ENCODE data around the gene POLD3. TPM values are rescaled to one million over a fixed set of nuclear protein-coding genes. Genes with fewer than 3 reads are reported as not detected.
"Not testable (repeated sequence)": the region's sequence is repeated elsewhere in the genome, so short reads cannot be mapped to it uniquely, and the experiment has no call there.

The POLD3 gene
- total and polyA plus RNA-seq, 9 donors = 9.8 to 16.9 (median 13.7) TPM

DNA sequence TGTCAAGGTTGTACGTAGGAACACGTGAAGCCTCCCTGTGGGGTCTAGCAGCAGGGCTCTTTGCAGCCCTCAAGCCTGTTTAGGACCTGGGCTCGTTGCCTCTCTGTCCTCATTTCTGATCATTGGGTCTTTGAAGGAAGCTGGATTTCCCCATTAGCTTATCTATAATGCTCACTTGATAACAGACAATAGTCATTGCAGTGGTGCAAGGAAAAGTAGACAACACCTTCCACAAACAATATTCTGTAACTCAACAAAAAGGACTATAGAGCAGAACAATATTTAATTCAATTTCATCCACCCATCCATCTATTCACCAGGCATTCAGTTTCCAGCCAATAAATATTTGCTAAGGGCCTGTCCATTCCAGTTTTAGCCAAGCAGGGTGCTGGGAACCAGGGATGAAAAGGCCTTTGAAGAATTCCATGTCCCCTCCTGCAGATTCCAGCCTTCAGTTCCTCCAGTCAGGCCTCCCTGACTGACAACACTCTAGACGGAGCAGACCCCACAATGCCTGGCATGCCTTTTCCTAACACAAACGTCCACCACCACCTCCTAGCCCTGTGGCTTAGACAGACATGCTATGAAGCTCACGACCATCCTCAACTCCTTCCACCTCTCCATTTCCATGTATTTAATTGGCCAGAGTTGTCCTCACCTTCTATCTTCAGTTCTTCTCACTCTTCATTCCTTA, 12.7 kb upstream of the POLD3 start:
- WGBS (ENCODE audit: insufficient coverage) = 48% methylated on average over 4 of the region's 6 CpGs
- H3K27me3 ChIP-seq (ENCODE audit: control insufficient read depth, insufficient read depth, low read length) = no peaks in the 10 kb centered on the region
- no peak overlapping the region for H3K4me3 ChIP-seq (ENCODE audit: low read length)
- no peaks in the 10 kb centered on the region for H3K4me1 ChIP-seq (ENCODE audit: control insufficient read depth, insufficient read depth, low read length)
- H3K9me3 ChIP-seq (replicated peaks; ENCODE audit: control insufficient read depth, low read depth, low read length) = no peaks in the 10 kb centered on the region
- no peak for DNase-seq
- no peaks in the 10 kb centered on the region for H3K36me3 ChIP-seq (ENCODE audit: control insufficient read depth, insufficient read depth, low read length)
- no peak overlapping the region for H3K27ac ChIP-seq (ENCODE audit: low read length)

DNA sequence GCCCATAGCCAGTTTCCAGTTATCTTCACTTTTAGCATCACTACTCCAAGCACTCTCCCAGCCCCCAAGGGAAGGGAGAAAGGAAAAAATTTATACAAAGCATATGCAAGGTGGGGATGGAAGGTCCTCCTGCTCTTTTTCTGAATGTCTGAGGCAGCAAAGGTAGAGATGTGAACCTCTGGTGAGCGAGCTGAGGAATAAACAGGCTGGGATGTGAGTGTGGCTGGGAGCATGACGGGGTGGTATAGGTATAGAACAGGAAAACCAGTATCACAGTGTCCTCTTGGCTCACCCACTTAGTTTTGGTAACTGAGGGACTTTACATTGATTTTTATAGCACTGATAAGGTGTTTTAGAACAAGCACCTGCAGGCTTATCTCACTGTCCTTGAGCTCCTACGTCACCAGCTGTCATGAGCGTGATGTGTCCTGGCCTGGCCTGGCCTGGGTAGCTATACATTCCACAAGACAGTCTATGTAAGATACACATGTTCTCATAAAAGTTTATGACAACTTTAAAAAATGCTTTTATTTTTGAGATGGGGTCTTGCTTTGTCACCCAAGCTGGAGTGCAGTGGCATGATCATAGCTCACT, 10.3 kb upstream of the POLD3 start:
- no peak for DNase-seq
- Histone ChIP-seq H3K36me3 (ENCODE audit: control insufficient read depth, insufficient read depth, low read length) (no peaks in the 10 kb centered on the region), H3K27me3 (ENCODE audit: control insufficient read depth, insufficient read depth, low read length) (no peaks in the 10 kb centered on the region), H3K27ac (ENCODE audit: low read length) (no peak overlapping the region), H3K4me3 (ENCODE audit: low read length) (no peak overlapping the region), H3K4me1 (ENCODE audit: control insufficient read depth, insufficient read depth, low read length) (no peaks in the 10 kb centered on the region), H3K9me3 (replicated peaks; ENCODE audit: control insufficient read depth, low read depth, low read length) (no peaks in the 10 kb centered on the region)
- 75% methylated on average over 2 of the region's 4 CpGs for WGBS (ENCODE audit: insufficient coverage)

GRCh38 chr11:74583024-74583624, 9.3 kb upstream of the POLD3 start:
- no peaks in the 10 kb centered on the region for H3K36me3 ChIP-seq (ENCODE audit: control insufficient read depth, insufficient read depth, low read length)

DNA sequence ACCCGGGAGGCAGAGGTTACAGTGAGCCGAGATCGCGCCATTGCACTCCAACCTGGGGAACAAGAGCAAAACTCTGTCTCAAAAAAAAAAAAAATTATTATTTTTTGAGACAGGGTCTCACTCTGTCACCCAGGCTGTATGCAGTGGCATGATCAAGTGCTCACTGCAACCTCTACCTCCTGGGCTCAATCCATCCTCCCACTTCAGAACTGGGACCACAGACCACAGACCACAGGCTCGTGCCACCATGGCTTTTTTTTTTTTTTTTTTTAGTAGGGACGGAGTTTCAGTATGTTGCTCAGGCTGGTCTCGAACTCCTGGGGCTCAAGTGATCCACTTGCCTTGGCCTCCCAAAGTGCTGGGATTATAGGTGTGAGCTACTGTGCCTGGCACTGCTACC, 1.9 kb upstream of the POLD3 start:
- DNase-seq; H3K9me3 ChIP-seq (replicated peaks; ENCODE audit: control insufficient read depth, low read depth, low read length); H3K27ac ChIP-seq (ENCODE audit: low read length); H3K4me3 ChIP-seq (ENCODE audit: low read length); H3K27me3 ChIP-seq (ENCODE audit: control insufficient read depth, insufficient read depth, low read length); H3K36me3 ChIP-seq (ENCODE audit: control insufficient read depth, insufficient read depth, low read length): not testable (repeated sequence)
- WGBS (ENCODE audit: insufficient coverage) = no CpG with 5 or more reads among the region's 7 CpGs
- H3K4me1 ChIP-seq (ENCODE audit: control insufficient read depth, insufficient read depth, low read length) = peaks cover 11% of the 10 kb centered on the region

More at GRCh38 chr11:74583024-74583624, 9.3 kb upstream of the POLD3 start:
- no peak overlapping the region for H3K4me3 ChIP-seq (ENCODE audit: low read length)
- H3K9me3 ChIP-seq (replicated peaks; ENCODE audit: control insufficient read depth, low read depth, low read length) = no peaks in the 10 kb centered on the region
- no peak for DNase-seq
- no peaks in the 10 kb centered on the region for H3K4me1 ChIP-seq (ENCODE audit: control insufficient read depth, insufficient read depth, low read length)
- H3K27me3 ChIP-seq (ENCODE audit: control insufficient read depth, insufficient read depth, low read length) = no peaks in the 10 kb centered on the region
- H3K27ac ChIP-seq (ENCODE audit: low read length) = no peak overlapping the region
- WGBS (ENCODE audit: insufficient coverage) = no CpG with 5 or more reads among the region's 3 CpGs

- 33% methylated on average over 1 of the region's 7 CpGs for WGBS (ENCODE audit: insufficient coverage)
Measured at GRCh38 chr11:74592063-74592440, 330 bp upstream of the POLD3 start.

GRCh38 chr11:74593463-74593862, 1.1 kb downstream of the POLD3 start:
- WGBS (ENCODE audit: insufficient coverage) = no CpG with 5 or more reads among the region's 1 CpG
- H3K27me3 ChIP-seq (ENCODE audit: control insufficient read depth, insufficient read depth, low read length) = no peaks in the 10 kb centered on the region
- peak overlapping the region; percentile 95 for H3K27ac ChIP-seq (ENCODE audit: low read length)
- DNase-seq = no peak
- peaks cover 11% of the 10 kb centered on the region for H3K4me1 ChIP-seq (ENCODE audit: control insufficient read depth, insufficient read depth, low read length)
- H3K4me3 ChIP-seq (ENCODE audit: low read length) = peak overlapping the region; percentile 99
- H3K36me3 ChIP-seq (ENCODE audit: control insufficient read depth, insufficient read depth, low read length) = peaks cover 13% of the 10 kb centered on the region
- H3K9me3 ChIP-seq (replicated peaks; ENCODE audit: control insufficient read depth, low read depth, low read length) = peaks cover 2% of the 10 kb centered on the region

More at GRCh38 chr11:74592063-74592440, 330 bp upstream of the POLD3 start:
- H3K4me1 ChIP-seq (ENCODE audit: control insufficient read depth, insufficient read depth, low read length) = peaks cover 11% of the 10 kb centered on the region
- peak overlapping the region; percentile 95 for H3K27ac ChIP-seq (ENCODE audit: low read length)
- H3K4me3 ChIP-seq (ENCODE audit: low read length) = peak overlapping the region; percentile 99
- peaks cover 2% of the 10 kb centered on the region for H3K9me3 ChIP-seq (replicated peaks; ENCODE audit: control insufficient read depth, low read depth, low read length)
- peaks cover 9% of the 10 kb centered on the region for H3K36me3 ChIP-seq (ENCODE audit: control insufficient read depth, insufficient read depth, low read length)
- DNase-seq = no peak
- no peaks in the 10 kb centered on the region for H3K27me3 ChIP-seq (ENCODE audit: control insufficient read depth, insufficient read depth, low read length)

- H3K9me3 ChIP-seq (replicated peaks; ENCODE audit: control insufficient read depth, low read depth, low read length) = no peaks in the 10 kb centered on the region
- DNase-seq = peak; percentile 80
- H3K4me3 ChIP-seq (ENCODE audit: low read length) = no peak overlapping the region
- no peaks in the 10 kb centered on the region for H3K27me3 ChIP-seq (ENCODE audit: control insufficient read depth, insufficient read depth, low read length)
- peaks cover 2% of the 10 kb centered on the region for H3K4me1 ChIP-seq (ENCODE audit: control insufficient read depth, insufficient read depth, low read length)
- WGBS (ENCODE audit: insufficient coverage) = 33% methylated on average over 2 of the region's 4 CpGs
- peaks cover 25% of the 10 kb centered on the region for H3K36me3 ChIP-seq (ENCODE audit: control insufficient read depth, insufficient read depth, low read length)
- no peak overlapping the region for H3K27ac ChIP-seq (ENCODE audit: low read length)
Measured at GRCh38 chr11:74602637-74603556, 10.5 kb downstream of the POLD3 start.

DNA sequence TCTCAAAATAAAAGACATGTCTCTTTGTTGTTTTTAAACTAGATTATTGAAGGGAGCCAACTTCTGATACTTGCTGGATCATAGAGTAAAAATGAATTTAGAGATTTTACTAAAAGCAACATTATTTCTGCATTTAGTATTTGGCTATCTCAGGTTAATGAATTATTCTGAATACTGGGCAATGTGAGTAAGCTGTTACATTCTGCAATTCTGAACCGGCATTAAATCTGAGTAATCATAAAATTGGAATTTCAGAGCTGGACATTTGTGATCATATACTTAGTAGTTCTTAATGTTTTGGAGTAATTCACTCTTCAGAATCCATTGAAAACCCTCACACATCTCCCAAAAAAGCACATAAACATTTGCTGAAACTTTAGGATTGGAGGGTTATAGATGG, 11.5 kb downstream of the POLD3 start:
- H3K4me1 ChIP-seq (ENCODE audit: control insufficient read depth, insufficient read depth, low read length) = peaks cover 2% of the 10 kb centered on the region
- H3K36me3 ChIP-seq (ENCODE audit: control insufficient read depth, insufficient read depth, low read length) = peaks cover 22% of the 10 kb centered on the region
- no peak overlapping the region for H3K4me3 ChIP-seq (ENCODE audit: low read length)
- H3K27me3 ChIP-seq (ENCODE audit: control insufficient read depth, insufficient read depth, low read length) = no peaks in the 10 kb centered on the region
- DNase-seq = no peak
- H3K9me3 ChIP-seq (replicated peaks; ENCODE audit: control insufficient read depth, low read depth, low read length) = no peaks in the 10 kb centered on the region
- no peak overlapping the region for H3K27ac ChIP-seq (ENCODE audit: low read length)
- no CpG with 5 or more reads among the region's 1 CpG for WGBS (ENCODE audit: insufficient coverage)

DNA sequence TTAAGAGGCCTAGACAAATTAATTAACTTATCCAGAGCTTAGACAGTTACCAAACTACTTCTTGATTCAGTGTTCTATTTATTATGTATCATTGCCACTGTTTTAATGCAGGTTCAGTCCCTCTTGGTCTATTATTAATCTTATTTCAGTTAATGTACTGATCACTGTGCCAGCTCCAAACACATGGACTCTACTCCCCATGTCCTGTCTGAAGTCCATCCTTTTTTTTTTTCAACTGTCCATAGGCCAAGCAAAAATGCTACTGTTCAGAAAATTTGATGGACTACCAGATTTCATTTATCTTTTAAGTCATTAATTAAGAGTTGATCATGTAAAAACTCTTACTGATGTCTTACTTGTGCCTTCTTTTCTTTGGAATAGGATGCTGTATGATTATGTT, 11.9 kb downstream of the POLD3 start:
- no peak for DNase-seq
- no peaks in the 10 kb centered on the region for H3K27me3 ChIP-seq (ENCODE audit: control insufficient read depth, insufficient read depth, low read length)
- no peak overlapping the region for H3K27ac ChIP-seq (ENCODE audit: low read length)
- peaks cover 2% of the 10 kb centered on the region for H3K4me1 ChIP-seq (ENCODE audit: control insufficient read depth, insufficient read depth, low read length)
- no peak overlapping the region for H3K4me3 ChIP-seq (ENCODE audit: low read length)
- peaks cover 22% of the 10 kb centered on the region for H3K36me3 ChIP-seq (ENCODE audit: control insufficient read depth, insufficient read depth, low read length)
- H3K9me3 ChIP-seq (replicated peaks; ENCODE audit: control insufficient read depth, low read depth, low read length) = no peaks in the 10 kb centered on the region

DNA sequence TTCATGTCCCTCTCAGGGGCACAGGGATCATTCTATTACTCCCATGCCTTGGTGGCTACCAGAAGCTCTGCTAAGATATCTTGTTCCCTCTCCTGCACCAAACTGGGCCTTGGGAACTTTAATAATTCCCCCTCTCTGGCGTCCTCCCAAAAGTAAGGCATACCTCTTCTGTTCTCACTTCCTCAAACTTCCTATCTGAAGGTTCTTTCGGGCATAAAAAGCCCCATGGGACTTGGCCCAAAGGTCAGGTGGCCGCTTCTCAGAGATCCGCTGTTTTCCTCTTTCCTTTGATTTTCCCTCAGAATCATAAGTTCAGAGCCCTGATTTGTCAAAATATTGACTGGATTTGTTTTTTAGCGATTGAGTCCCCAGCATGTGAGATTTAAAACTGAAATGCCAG, 13.0 kb downstream of the POLD3 start:
- H3K4me3 ChIP-seq (ENCODE audit: low read length) = no peak overlapping the region
- H3K4me1 ChIP-seq (ENCODE audit: control insufficient read depth, insufficient read depth, low read length) = peaks cover 2% of the 10 kb centered on the region
- H3K9me3 ChIP-seq (replicated peaks; ENCODE audit: control insufficient read depth, low read depth, low read length) = no peaks in the 10 kb centered on the region
- peaks cover 17% of the 10 kb centered on the region for H3K36me3 ChIP-seq (ENCODE audit: control insufficient read depth, insufficient read depth, low read length)
- H3K27ac ChIP-seq (ENCODE audit: low read length) = no peak overlapping the region
- no peak for DNase-seq
- WGBS (ENCODE audit: insufficient coverage) = 85% methylated on average over 3 of the region's 5 CpGs
- H3K27me3 ChIP-seq (ENCODE audit: control insufficient read depth, insufficient read depth, low read length) = no peaks in the 10 kb centered on the region
